Measurements from ENCODE around the gene MYH7B. TPM values are rescaled to one million over a fixed set of nuclear protein-coding genes. Genes with fewer than 3 reads are reported as not detected.

MYH7B gene
- total and polyA plus RNA-seq, 12 donors, result 0.07 to 9.6 (median 0.45) TPM; not detected in 1

- intact Hi-C loops (cut with DNase I), result no loop called here
- whole genome bisulfite sequencing, 4 donors, result 77 to 83% (median 83%) methylated on average over 14 of the region's 14 CpGs
- no peak for TF ChIP-seq POLR2A (IDR thresholded peaks at IDR 0.05)
- TF ChIP-seq CTCF (IDR thresholded peaks at IDR 0.05), result no peak
- Histone ChIP-seq H3K9me3 (replicated peaks in 1 of 3) (no peaks in the 10 kb centered on the region), H3K4me1 (replicated peaks in 1 of 2) (peaks cover 0 to 6% of the 10 kb centered on the region in 2 donors), H3K36me3 (replicated peaks in 1 of 2) (peaks cover 0 to 39% of the 10 kb centered on the region in 2 donors), H3K27me3 (no peaks in the 10 kb centered on the region), H3K4me3 (no peak overlapping the region), H3K27ac (peak overlapping the region in 1 of 5 donors; percentile 43)
- DNase-seq, result peak in 5 of 7 donors; percentile 37 to 63 (median 45)
Measured at GRCh38 chr20:34938466-34939163, 17.1 kb upstream of the MYH7B start.

- WGBS, 4 donors, result 70 to 90% (median 81%) methylated on average over 1 of the region's 1 CpG
- Histone ChIP-seq H3K27ac (no peak overlapping the region), H3K4me3 (no peak overlapping the region), H3K9me3 (replicated peaks in 1 of 3) (no peaks in the 10 kb centered on the region), H3K27me3 (no peaks in the 10 kb centered on the region), H3K4me1 (replicated peaks in 1 of 2) (peaks cover 0 to 6% of the 10 kb centered on the region in 2 donors), H3K36me3 (replicated peaks in 1 of 2) (peaks cover 0 to 45% of the 10 kb centered on the region in 2 donors)
- DNase-seq, result no peak
- no peak for TF ChIP-seq POLR2A (IDR thresholded peaks at IDR 0.05)
- no peak for TF ChIP-seq CTCF (IDR thresholded peaks at IDR 0.05)
- intact Hi-C loops (cut with DNase I), result no loop called here
Measured at GRCh38 chr20:34940081-34940481, 15.6 kb upstream of the MYH7B start.

GRCh38 chr20:34941226-34941625 lies 14.4 kb upstream of the MYH7B start:
- Histone ChIP-seq H3K27ac (no peak overlapping the region), H3K9me3 (replicated peaks in 1 of 3) (no peaks in the 10 kb centered on the region), H3K36me3 (replicated peaks in 1 of 2) (peaks cover 0 to 52% of the 10 kb centered on the region in 2 donors), H3K4me1 (replicated peaks in 1 of 2) (peaks cover 0 to 6% of the 10 kb centered on the region in 2 donors), H3K27me3 (no peaks in the 10 kb centered on the region), H3K4me3 (no peak overlapping the region)
- WGBS, 4 donors, result 75 to 92% (median 88%) methylated on average over 4 of the region's 4 CpGs
- TF ChIP-seq POLR2A (IDR thresholded peaks at IDR 0.05) (no peak), CTCF (IDR thresholded peaks at IDR 0.05) (no peak)
- DNase-seq, result no peak
- intact Hi-C loops (cut with DNase I), result no loop called here

- intact Hi-C loops (cut with DNase I), result no loop called here
- no peaks in the 10 kb centered on the region for H3K27me3 ChIP-seq
- no peaks in the 10 kb centered on the region for H3K9me3 ChIP-seq (replicated peaks in 1 of 3)
- no peak for DNase-seq
- H3K36me3 ChIP-seq (replicated peaks in 1 of 2), result peaks cover 0 to 52% of the 10 kb centered on the region in 2 donors
- 93 to 97% (median 94%) methylated on average over 5 to 9 of the region's 9 CpGs for WGBS, 4 donors
- no peak overlapping the region for H3K27ac ChIP-seq
- H3K4me3 ChIP-seq, result no peak overlapping the region
- H3K4me1 ChIP-seq (replicated peaks in 1 of 2), result peaks cover 0 to 11% of the 10 kb centered on the region in 2 donors
- TF ChIP-seq CTCF (IDR thresholded peaks at IDR 0.05) (no peak), POLR2A (IDR thresholded peaks at IDR 0.05) (no peak)
Measured at GRCh38 chr20:34942301-34942700, 13.4 kb upstream of the MYH7B start.
